Measurements from ENCODE around the gene DYDC1. TPM values are rescaled to one million over a fixed set of nuclear protein-coding genes. Genes with fewer than 3 reads are reported as not detected.

Gene DYDC1
- total RNA-seq, 3 donors from 2014 or later (not counting 1 experiment from before 2014, with no cell fraction given) = not detected

DNA sequence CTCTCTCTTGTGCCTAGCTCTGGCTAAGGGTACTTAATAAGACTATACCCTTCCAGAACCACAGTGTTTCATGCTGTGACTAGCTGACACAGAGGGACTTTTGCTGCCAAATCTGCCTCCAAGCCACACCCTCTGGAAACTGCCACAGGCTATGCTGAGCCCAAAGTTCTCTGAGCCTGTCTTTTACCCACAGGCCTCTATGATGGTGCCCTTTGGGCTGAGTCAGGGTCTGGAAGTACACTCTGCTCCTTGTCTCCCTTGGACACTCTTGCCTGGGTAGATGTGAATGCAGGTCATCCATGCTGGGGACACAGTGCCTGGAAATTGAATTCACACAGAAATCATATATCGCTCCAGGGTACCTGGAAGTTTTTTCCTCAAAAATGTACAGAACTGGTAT lies 22.6 kb downstream of the DYDC1 start:
- H3K27me3 Mint-ChIP-seq (ENCODE audit: low read depth in 2 of 2) = peaks cover 0 to 12% of the 10 kb centered on the region in 2 donors
- no peaks in the 10 kb centered on the region for H3K4me1 Mint-ChIP-seq
- H3K9me3 Mint-ChIP-seq = no peaks in the 10 kb centered on the region
- Histone ChIP-seq H3K36me3 (ENCODE audit: control insufficient read depth, insufficient read depth, low read length) (no peaks in the 10 kb centered on the region), H3K4me1 (ENCODE audit: control insufficient read depth, insufficient read depth, low read length) (no peaks in the 10 kb centered on the region), H3K9me3 (ENCODE audit: control insufficient read depth, insufficient read depth, low read length) (no peaks in the 10 kb centered on the region), H3K27ac (ENCODE audit: low read length) (no peak overlapping the region), H3K4me3 (ENCODE audit: low read length) (no peak overlapping the region), H3K27me3 (ENCODE audit: control insufficient read depth, insufficient read depth, low read length) (no peaks in the 10 kb centered on the region)
- no peak overlapping the region for H3K27ac Mint-ChIP-seq
- ATAC-seq = peak in 1 of 3 donors; percentile 24
- intact Hi-C loops (cut with micrococcal nuclease) = no loop called here
- DNase-seq = no peak
- no peaks in the 10 kb centered on the region for H3K36me3 Mint-ChIP-seq
- WGBS (ENCODE audit: insufficient coverage) = 100% methylated on average over 1 of the region's 1 CpG
- no peak overlapping the region for H3K4me3 Mint-ChIP-seq
- no peak for TF ChIP-seq CTCF (IDR thresholded peaks at IDR 0.05)

DNA sequence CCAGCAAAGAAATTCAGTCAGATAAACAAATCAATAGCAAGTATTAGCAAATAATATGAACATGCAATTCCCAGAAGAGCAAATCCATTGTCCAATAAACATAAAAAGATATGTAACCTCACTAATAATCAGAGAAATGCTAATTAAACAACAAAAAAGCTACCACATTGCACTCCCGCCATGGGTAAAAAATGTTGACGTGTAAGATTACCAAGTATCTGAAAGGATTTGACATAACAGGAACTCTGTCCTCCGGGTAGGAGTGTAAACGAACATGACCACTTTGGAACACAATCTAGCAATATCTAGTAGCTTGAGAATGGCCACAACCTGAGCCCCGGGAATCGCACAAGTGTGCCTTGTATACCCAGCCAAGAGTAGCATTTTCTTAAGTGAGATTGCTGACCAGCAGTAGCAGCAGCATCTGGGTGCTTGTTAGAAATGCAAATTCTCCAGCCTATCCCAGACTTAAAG lies 31.6 kb downstream of the DYDC1 start:
- H3K27me3 Mint-ChIP-seq (ENCODE audit: low read depth in 2 of 2) = peaks cover 0 to 6% of the 10 kb centered on the region in 2 donors
- H3K4me3 Mint-ChIP-seq = no peak overlapping the region
- Histone ChIP-seq H3K4me3 (ENCODE audit: low read length) (no peak overlapping the region), H3K9me3 (ENCODE audit: control insufficient read depth, insufficient read depth, low read length) (no peaks in the 10 kb centered on the region), H3K36me3 (ENCODE audit: control insufficient read depth, insufficient read depth, low read length) (no peaks in the 10 kb centered on the region), H3K27me3 (ENCODE audit: control insufficient read depth, insufficient read depth, low read length) (no peaks in the 10 kb centered on the region), H3K27ac (ENCODE audit: low read length) (no peak overlapping the region), H3K4me1 (ENCODE audit: control insufficient read depth, insufficient read depth, low read length) (no peaks in the 10 kb centered on the region)
- no peaks in the 10 kb centered on the region for H3K9me3 Mint-ChIP-seq
- H3K4me1 Mint-ChIP-seq = no peaks in the 10 kb centered on the region
- intact Hi-C loops (cut with micrococcal nuclease) = no loop called here
- TF ChIP-seq CTCF (IDR thresholded peaks at IDR 0.05) = no peak
- 90% methylated on average over 6 of the region's 6 CpGs for WGBS (ENCODE audit: insufficient coverage)
- no peaks in the 10 kb centered on the region for H3K36me3 Mint-ChIP-seq
- DNase-seq (no peak), ATAC-seq (no peak)
- H3K27ac Mint-ChIP-seq = no peak overlapping the region

DNA sequence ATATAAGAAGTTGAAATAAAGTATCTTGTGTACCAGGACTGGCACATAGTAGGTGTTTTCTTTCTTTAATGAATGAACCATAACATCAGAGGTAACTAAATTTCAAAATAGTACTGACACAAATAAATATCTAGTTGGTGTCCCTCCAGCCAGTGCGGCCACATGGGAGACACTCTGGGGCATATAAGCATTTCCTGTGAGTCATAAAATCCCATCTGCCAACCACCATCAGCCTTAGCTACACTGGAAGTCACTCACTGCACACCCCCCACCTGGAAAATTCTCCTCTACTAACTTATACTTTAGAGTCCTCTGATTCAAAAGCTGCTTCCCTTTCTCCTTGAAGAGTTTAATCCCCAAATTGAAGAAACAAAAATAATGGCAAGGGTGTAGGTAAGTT lies 32.5 kb downstream of the DYDC1 start:
- no peak for TF ChIP-seq CTCF (IDR thresholded peaks at IDR 0.05)
- intact Hi-C loops (cut with micrococcal nuclease) = no loop called here
- no peaks in the 10 kb centered on the region for H3K9me3 Mint-ChIP-seq
- no peak for DNase-seq
- Histone ChIP-seq H3K4me1 (ENCODE audit: control insufficient read depth, insufficient read depth, low read length) (no peaks in the 10 kb centered on the region), H3K36me3 (ENCODE audit: control insufficient read depth, insufficient read depth, low read length) (no peaks in the 10 kb centered on the region), H3K27me3 (ENCODE audit: control insufficient read depth, insufficient read depth, low read length) (no peaks in the 10 kb centered on the region), H3K9me3 (ENCODE audit: control insufficient read depth, insufficient read depth, low read length) (no peaks in the 10 kb centered on the region), H3K27ac (ENCODE audit: low read length) (no peak overlapping the region), H3K4me3 (ENCODE audit: low read length) (no peak overlapping the region)
- H3K27ac Mint-ChIP-seq = no peak overlapping the region
- WGBS (ENCODE audit: insufficient coverage) = 56% methylated on average over 1 of the region's 1 CpG
- H3K36me3 Mint-ChIP-seq = no peaks in the 10 kb centered on the region
- peaks cover 0 to 6% of the 10 kb centered on the region in 2 donors for H3K27me3 Mint-ChIP-seq (ENCODE audit: low read depth in 2 of 2)
- H3K4me3 Mint-ChIP-seq = no peak overlapping the region
- H3K4me1 Mint-ChIP-seq = no peaks in the 10 kb centered on the region
- ATAC-seq = no peak

- 81% methylated on average over 3 of the region's 3 CpGs for WGBS (ENCODE audit: insufficient coverage)
- Mint-ChIP-seq H3K27ac (no peak overlapping the region), H3K4me3 (no peak overlapping the region), H3K36me3 (no peaks in the 10 kb centered on the region), H3K27me3 (ENCODE audit: low read depth in 2 of 2) (peaks cover 0 to 6% of the 10 kb centered on the region in 2 donors), H3K9me3 (no peaks in the 10 kb centered on the region), H3K4me1 (no peaks in the 10 kb centered on the region)
- H3K27ac ChIP-seq (ENCODE audit: low read length) = no peak overlapping the region
- intact Hi-C loops (cut with micrococcal nuclease) = no loop called here
- H3K9me3 ChIP-seq (ENCODE audit: control insufficient read depth, insufficient read depth, low read length) = no peaks in the 10 kb centered on the region
- TF ChIP-seq CTCF (IDR thresholded peaks at IDR 0.05) = no peak
- H3K4me3 ChIP-seq (ENCODE audit: low read length) = no peak overlapping the region
- no peaks in the 10 kb centered on the region for H3K36me3 ChIP-seq (ENCODE audit: control insufficient read depth, insufficient read depth, low read length)
- ATAC-seq = no peak
- H3K27me3 ChIP-seq (ENCODE audit: control insufficient read depth, insufficient read depth, low read length) = no peaks in the 10 kb centered on the region
- H3K4me1 ChIP-seq (ENCODE audit: control insufficient read depth, insufficient read depth, low read length) = no peaks in the 10 kb centered on the region
- DNase-seq = no peak
Measured at GRCh38 chr10:80323311-80323710, 33.2 kb downstream of the DYDC1 start.

Measured in natural killer cell (primary cell).